T-helper 1 cell treated with Interleukin-12 subunit alpha and Interleukin-12 subunit beta and Interleukin-4 antibody, amounts not matched to agents 30 μg/mL and 1 μg/mL, for 36 hours (primary cell): ENCODE measurements around the gene APOA1.
"Not testable (repeated sequence)": the region's sequence is repeated elsewhere in the genome, so short reads cannot be mapped to it uniquely, and the experiment has no call there.

Experiments
- H3K27ac Mint-ChIP-seq: one replicate; pipeline ENCODE4 v1.8.0; 2021; ENCODE audit warnings: mild to moderate bottlenecking, mixed read lengths
- H3K27me3 Mint-ChIP-seq: one replicate; pipeline ENCODE4 v1.8.0; 2021; ENCODE audit warnings: low read depth, mixed read lengths
- H3K36me3 Mint-ChIP-seq: one replicate; pipeline ENCODE4 v1.8.0; 2021; ENCODE audit warnings: low read depth, mixed read lengths
- H3K4me1 Mint-ChIP-seq: one replicate; pipeline ENCODE4 v1.8.0; 2021; ENCODE audit warnings: low read depth, mixed read lengths
- H3K4me3 Mint-ChIP-seq: one replicate; pipeline ENCODE4 v1.8.0; 2021; ENCODE audit warnings: mild to moderate bottlenecking, moderate library complexity, mixed read lengths
- H3K9me3 Mint-ChIP-seq: one replicate; pipeline ENCODE4 v1.8.0; 2021; ENCODE audit warnings: mixed read lengths

Gene APOA1

GRCh38 chr11:116849486-116849885, 12.1 kb upstream of the APOA1 start:
- Mint-ChIP-seq H3K9me3 (no peaks in the 10 kb centered on the region), H3K4me1 (peaks cover 44% of the 10 kb centered on the region), H3K36me3 (peaks cover 31% of the 10 kb centered on the region), H3K4me3 (no peak overlapping the region), H3K27ac (no peak overlapping the region), H3K27me3 (no peaks in the 10 kb centered on the region)

- Mint-ChIP-seq H3K36me3 (peaks cover 31% of the 10 kb centered on the region), H3K27me3 (no peaks in the 10 kb centered on the region)
Observed at GRCh38 chr11:116849060-116849459, 11.6 kb upstream of the APOA1 start.

GRCh38 chr11:116847612-116848011, 10.2 kb upstream of the APOA1 start:
- Mint-ChIP-seq H3K27ac (no peak overlapping the region), H3K4me3 (no peak overlapping the region), H3K9me3 (no peaks in the 10 kb centered on the region), H3K36me3 (peaks cover 34% of the 10 kb centered on the region), H3K27me3 (no peaks in the 10 kb centered on the region), H3K4me1 (peaks cover 25% of the 10 kb centered on the region)

More at GRCh38 chr11:116849060-116849459, 11.6 kb upstream of the APOA1 start:
- peaks cover 40% of the 10 kb centered on the region for H3K4me1 Mint-ChIP-seq
- H3K4me3 Mint-ChIP-seq = no peak overlapping the region
- no peaks in the 10 kb centered on the region for H3K9me3 Mint-ChIP-seq
- no peak overlapping the region for H3K27ac Mint-ChIP-seq

- Mint-ChIP-seq H3K27ac (no peak overlapping the region), H3K36me3 (peaks cover 29% of the 10 kb centered on the region), H3K9me3 (no peaks in the 10 kb centered on the region), H3K4me3 (no peak overlapping the region), H3K27me3 (no peaks in the 10 kb centered on the region), H3K4me1 (peaks cover 3% of the 10 kb centered on the region)
Observed at GRCh38 chr11:116844722-116845121, 7.3 kb upstream of the APOA1 start.

GRCh38 chr11:116843661-116844060, 6.2 kb upstream of the APOA1 start:
- no peaks in the 10 kb centered on the region for H3K9me3 Mint-ChIP-seq

GRCh38 chr11:116842909-116843308, 5.5 kb upstream of the APOA1 start:
- no peaks in the 10 kb centered on the region for H3K9me3 Mint-ChIP-seq
- H3K36me3 Mint-ChIP-seq = peaks cover 26% of the 10 kb centered on the region
- no peak overlapping the region for H3K4me3 Mint-ChIP-seq
- no peak overlapping the region for H3K27ac Mint-ChIP-seq
- H3K27me3 Mint-ChIP-seq = no peaks in the 10 kb centered on the region
- H3K4me1 Mint-ChIP-seq = peaks cover 2% of the 10 kb centered on the region

More at GRCh38 chr11:116843661-116844060, 6.2 kb upstream of the APOA1 start:
- Mint-ChIP-seq H3K27me3 (no peaks in the 10 kb centered on the region), H3K27ac (no peak overlapping the region), H3K4me3 (no peak overlapping the region), H3K4me1 (no peaks in the 10 kb centered on the region), H3K36me3 (peaks cover 26% of the 10 kb centered on the region)

GRCh38 chr11:116842117-116842516, 4.7 kb upstream of the APOA1 start:
- H3K36me3 Mint-ChIP-seq = peaks cover 22% of the 10 kb centered on the region
- peaks cover 2% of the 10 kb centered on the region for H3K4me1 Mint-ChIP-seq
- H3K4me3 Mint-ChIP-seq = no peak overlapping the region
- no peak overlapping the region for H3K27ac Mint-ChIP-seq
- no peaks in the 10 kb centered on the region for H3K27me3 Mint-ChIP-seq
- no peaks in the 10 kb centered on the region for H3K9me3 Mint-ChIP-seq

- H3K27ac Mint-ChIP-seq = no peak overlapping the region
Observed at GRCh38 chr11:116840746-116841296, 3.4 kb upstream of the APOA1 start.

GRCh38 chr11:116840224-116840745, 2.9 kb upstream of the APOA1 start:
- Mint-ChIP-seq H3K27me3 (no peaks in the 10 kb centered on the region), H3K36me3 (peaks cover 7% of the 10 kb centered on the region), H3K4me1 (peaks cover 4% of the 10 kb centered on the region), H3K27ac (no peak overlapping the region), H3K4me3 (no peak overlapping the region), H3K9me3 (no peaks in the 10 kb centered on the region)

More at GRCh38 chr11:116840746-116841296, 3.4 kb upstream of the APOA1 start:
- H3K4me3 Mint-ChIP-seq = no peak overlapping the region
- H3K4me1 Mint-ChIP-seq = peaks cover 4% of the 10 kb centered on the region
- no peaks in the 10 kb centered on the region for H3K27me3 Mint-ChIP-seq
- H3K9me3 Mint-ChIP-seq = no peaks in the 10 kb centered on the region
- peaks cover 11% of the 10 kb centered on the region for H3K36me3 Mint-ChIP-seq

- H3K27me3 Mint-ChIP-seq = peaks cover 4% of the 10 kb centered on the region
- no peaks in the 10 kb centered on the region for H3K9me3 Mint-ChIP-seq
- no peak overlapping the region for H3K27ac Mint-ChIP-seq
- H3K36me3 Mint-ChIP-seq = peaks cover 1% of the 10 kb centered on the region
- H3K4me3 Mint-ChIP-seq = no peak overlapping the region
- peaks cover 7% of the 10 kb centered on the region for H3K4me1 Mint-ChIP-seq
Observed at GRCh38 chr11:116838321-116839084, 1.1 kb upstream of the APOA1 start.

GRCh38 chr11:116836632-116836991, 810 bp downstream of the APOA1 start:
- no peak overlapping the region for H3K4me3 Mint-ChIP-seq

GRCh38 chr11:116835791-116836631, 1.4 kb downstream of the APOA1 start:
- H3K4me3 Mint-ChIP-seq = peak overlapping the region; percentile 40
- H3K27me3 Mint-ChIP-seq = peaks cover 4% of the 10 kb centered on the region
- peaks cover 10% of the 10 kb centered on the region for H3K4me1 Mint-ChIP-seq
- no peaks in the 10 kb centered on the region for H3K9me3 Mint-ChIP-seq
- no peaks in the 10 kb centered on the region for H3K36me3 Mint-ChIP-seq
- peak overlapping the region; percentile 69 for H3K27ac Mint-ChIP-seq

More at GRCh38 chr11:116836632-116836991, 810 bp downstream of the APOA1 start:
- H3K27me3 Mint-ChIP-seq = peaks cover 4% of the 10 kb centered on the region
- H3K4me1 Mint-ChIP-seq = peaks cover 10% of the 10 kb centered on the region
- H3K9me3 Mint-ChIP-seq = no peaks in the 10 kb centered on the region
- no peaks in the 10 kb centered on the region for H3K36me3 Mint-ChIP-seq
- H3K27ac Mint-ChIP-seq = no peak overlapping the region

GRCh38 chr11:116835042-116835772, 2.2 kb downstream of the APOA1 start:
- H3K9me3 Mint-ChIP-seq = no peaks in the 10 kb centered on the region
- H3K4me3 Mint-ChIP-seq = peak overlapping the region; percentile 40
- no peak overlapping the region for H3K27ac Mint-ChIP-seq
- peaks cover 4% of the 10 kb centered on the region for H3K27me3 Mint-ChIP-seq
- no peaks in the 10 kb centered on the region for H3K36me3 Mint-ChIP-seq
- peaks cover 10% of the 10 kb centered on the region for H3K4me1 Mint-ChIP-seq

- H3K27me3 Mint-ChIP-seq = not testable (repeated sequence)
Observed at GRCh38 chr11:116834535-116835041, 2.8 kb downstream of the APOA1 start.

More at GRCh38 chr11:116834535-116835041, 2.8 kb downstream of the APOA1 start:
- H3K4me3 Mint-ChIP-seq = peak overlapping the region; percentile 5
- not testable (repeated sequence) for H3K4me1 Mint-ChIP-seq, H3K9me3 Mint-ChIP-seq, H3K27ac Mint-ChIP-seq, H3K36me3 Mint-ChIP-seq
